ENCODE measurements around the gene FKBP1C.
"Not testable (repeated sequence)": the region's sequence is repeated elsewhere in the genome, so short reads cannot be mapped to it uniquely, and the experiment has no call there.

DNA sequence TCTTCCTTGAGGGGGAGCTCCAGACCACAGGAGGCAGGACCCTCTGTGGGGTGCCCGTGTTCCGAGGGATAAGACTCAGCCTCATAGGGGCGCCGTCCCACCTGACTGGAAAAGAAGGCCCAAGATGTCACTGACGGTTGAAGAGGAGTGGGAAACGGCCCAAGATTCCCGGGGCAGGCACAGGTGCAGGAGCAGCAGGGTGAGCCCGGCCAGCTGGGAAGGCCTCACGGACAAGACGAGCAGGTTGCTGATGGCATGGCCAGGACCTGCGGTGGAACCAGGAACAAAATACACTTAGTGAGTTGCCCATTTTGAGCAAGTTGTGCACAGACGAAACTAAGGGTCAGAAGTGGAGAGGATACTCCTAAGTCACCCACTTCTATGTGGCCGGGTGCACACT is 18.8 kb downstream of the FKBP1C start:
- TF ChIP-seq, protein P1, sequence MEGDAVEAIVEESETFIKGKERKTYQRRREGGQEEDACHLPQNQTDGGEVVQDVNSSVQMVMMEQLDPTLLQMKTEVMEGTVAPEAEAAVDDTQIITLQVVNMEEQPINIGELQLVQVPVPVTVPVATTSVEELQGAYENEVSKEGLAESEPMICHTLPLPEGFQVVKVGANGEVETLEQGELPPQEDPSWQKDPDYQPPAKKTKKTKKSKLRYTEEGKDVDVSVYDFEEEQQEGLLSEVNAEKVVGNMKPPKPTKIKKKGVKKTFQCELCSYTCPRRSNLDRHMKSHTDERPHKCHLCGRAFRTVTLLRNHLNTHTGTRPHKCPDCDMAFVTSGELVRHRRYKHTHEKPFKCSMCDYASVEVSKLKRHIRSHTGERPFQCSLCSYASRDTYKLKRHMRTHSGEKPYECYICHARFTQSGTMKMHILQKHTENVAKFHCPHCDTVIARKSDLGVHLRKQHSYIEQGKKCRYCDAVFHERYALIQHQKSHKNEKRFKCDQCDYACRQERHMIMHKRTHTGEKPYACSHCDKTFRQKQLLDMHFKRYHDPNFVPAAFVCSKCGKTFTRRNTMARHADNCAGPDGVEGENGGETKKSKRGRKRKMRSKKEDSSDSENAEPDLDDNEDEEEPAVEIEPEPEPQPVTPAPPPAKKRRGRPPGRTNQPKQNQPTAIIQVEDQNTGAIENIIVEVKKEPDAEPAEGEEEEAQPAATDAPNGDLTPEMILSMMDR (IDR thresholded peaks at IDR 0.05) = not testable (repeated sequence)
- TF ChIP-seq POLR2A (IDR thresholded peaks at IDR 0.05) = not testable (repeated sequence)
